ENCODE measurements around the gene BCL2A1. TPM values are rescaled to one million over a fixed set of nuclear protein-coding genes. Genes with fewer than 3 reads are reported as not detected.
"Not testable (repeated sequence)": the region's sequence is repeated elsewhere in the genome, so short reads cannot be mapped to it uniquely, and the experiment has no call there.

Gene BCL2A1
- polyA plus RNA-seq, 3 donors: 1.2 to 36.0 (median 25.7) TPM

GRCh38 chr15:79966634-79967297 is 4.2 kb downstream of the BCL2A1 start:
- H3K27ac ChIP-seq (ENCODE audit: low read depth, low read length): no peak overlapping the region
- WGBS, 3 donors: 53 to 75% (median 69%) methylated on average over 7 of the region's 7 CpGs

- H3K27ac ChIP-seq (ENCODE audit: low read depth, low read length): no peak overlapping the region
- 62 to 71% (median 71%) methylated on average over 4 of the region's 4 CpGs for WGBS, 3 donors
These were observed 5.0 kb downstream of the BCL2A1 start for GRCh38 chr15:79965846-79966630.

- H3K27ac ChIP-seq (ENCODE audit: low read depth, low read length): no peak overlapping the region
- 88 to 94% (median 89%) methylated on average over 6 of the region's 6 CpGs for WGBS, 3 donors
These were observed 6.7 kb downstream of the BCL2A1 start for GRCh38 chr15:79964232-79964805.

- WGBS, 3 donors: 96 to 98% (median 96%) methylated on average over 11 of the region's 11 CpGs
- not testable (repeated sequence) for H3K27ac ChIP-seq (ENCODE audit: low read depth, low read length)
These were observed 8.1 kb downstream of the BCL2A1 start for GRCh38 chr15:79962921-79963320.

- 71 to 85% (median 75%) methylated on average over 6 of the region's 6 CpGs for whole genome bisulfite sequencing, 3 donors
- no peak overlapping the region for H3K27ac ChIP-seq (ENCODE audit: low read depth, low read length)
These were observed 8.8 kb downstream of the BCL2A1 start for GRCh38 chr15:79962178-79962577.

GRCh38 chr15:79960502-79961212 is 10.3 kb downstream of the BCL2A1 start:
- H3K27ac ChIP-seq (ENCODE audit: low read depth, low read length): no peak overlapping the region
- 63 to 73% (median 68%) methylated on average over 10 of the region's 10 CpGs for WGBS, 3 donors

- no peak overlapping the region for H3K27ac ChIP-seq (ENCODE audit: low read depth, low read length)
These were observed 13.3 kb downstream of the BCL2A1 start for GRCh38 chr15:79957741-79958140.

GRCh38 chr15:79956354-79956939 is 14.5 kb downstream of the BCL2A1 start:
- H3K27ac ChIP-seq (ENCODE audit: low read depth, low read length): no peak overlapping the region
- 45 to 77% (median 71%) methylated on average over 4 of the region's 4 CpGs for WGBS, 3 donors

- WGBS, 3 donors: 63 to 82% (median 67%) methylated on average over 2 of the region's 2 CpGs
- H3K27ac ChIP-seq (ENCODE audit: low read depth, low read length): no peak overlapping the region
These were observed 16.3 kb downstream of the BCL2A1 start for GRCh38 chr15:79954661-79955060.

GRCh38 chr15:79953951-79954444 is 17.0 kb downstream of the BCL2A1 start:
- H3K27ac ChIP-seq (ENCODE audit: low read depth, low read length): no peak overlapping the region
- WGBS, 3 donors: 18 to 58% (median 38%) methylated on average over 1 of the region's 1 CpG

- H3K27ac ChIP-seq (ENCODE audit: low read depth, low read length): no peak overlapping the region
- 51 to 88% (median 65%) methylated on average over 2 of the region's 2 CpGs for WGBS, 3 donors
These were observed 18.7 kb downstream of the BCL2A1 start for GRCh38 chr15:79952329-79952728.

- 86 to 92% (median 88%) methylated on average over 2 of the region's 2 CpGs for WGBS, 3 donors
- H3K27ac ChIP-seq (ENCODE audit: low read depth, low read length): no peak overlapping the region
These were observed 20.7 kb downstream of the BCL2A1 start for GRCh38 chr15:79950247-79950646.

- 52 to 62% (median 60%) methylated on average over 3 of the region's 3 CpGs for WGBS, 3 donors
- no peak overlapping the region for H3K27ac ChIP-seq (ENCODE audit: low read depth, low read length)
These were observed 22.2 kb downstream of the BCL2A1 start for GRCh38 chr15:79948761-79949160.

- 59 to 80% (median 64%) methylated on average over 10 of the region's 10 CpGs for WGBS, 3 donors
- no peak overlapping the region for H3K27ac ChIP-seq (ENCODE audit: low read depth, low read length)
These were observed 22.8 kb downstream of the BCL2A1 start for GRCh38 chr15:79948095-79948695.

GRCh38 chr15:79947009-79947408 is 24.0 kb downstream of the BCL2A1 start:
- no peak overlapping the region for H3K27ac ChIP-seq (ENCODE audit: low read depth, low read length)

- WGBS, 3 donors: 76 to 85% (median 81%) methylated on average over 7 of the region's 7 CpGs
These were observed 26.4 kb downstream of the BCL2A1 start for GRCh38 chr15:79944622-79945021.

GRCh38 chr15:79943820-79944219 is 27.2 kb downstream of the BCL2A1 start:
- WGBS, 3 donors: 39 to 73% (median 50%) methylated on average over 1 of the region's 1 CpG
- H3K27ac ChIP-seq (ENCODE audit: low read depth, low read length): no peak overlapping the region

More at GRCh38 chr15:79944622-79945021, 26.4 kb downstream of the BCL2A1 start:
- H3K27ac ChIP-seq (ENCODE audit: low read depth, low read length): no peak overlapping the region
